Activated T-helper 2 cell treated with anti-CD3 and anti-CD28 coated beads, Interferon-gamma antibody, Interleukin-2, Interleukin-4, amounts not matched to agents 10 μg/mL and 5 μg/mL and 100 μg/mL, durations not matched to agents 14 hours and 24 hours and 36 hours (primary cell): ENCODE measurements around the gene NCF1. TPM values are rescaled to one million over a fixed set of nuclear protein-coding genes. Genes with fewer than 3 reads are reported as not detected.
"Not testable (repeated sequence)": the region's sequence is repeated elsewhere in the genome, so short reads cannot be mapped to it uniquely, and the experiment has no call there.

Experiments
- DNase-seq: peaks from one replicate; pipeline ENCODE4 v3.0.0; 2021; ENCODE audit warnings: low spot score
- H3K27ac Mint-ChIP-seq: one replicate; pipeline ENCODE4 v1.8.0; 2021; ENCODE audit warnings: mixed read lengths
- H3K27me3 Mint-ChIP-seq: one replicate; pipeline ENCODE4 v1.8.0; 2021; ENCODE audit warnings: low read depth, mixed read lengths
- H3K36me3 Mint-ChIP-seq: one replicate; pipeline ENCODE4 v1.8.0; 2021; ENCODE audit warnings: low read depth, mixed read lengths
- H3K4me1 Mint-ChIP-seq: one replicate; pipeline ENCODE4 v1.8.0; 2021; ENCODE audit warnings: low read depth, mixed read lengths
- H3K4me3 Mint-ChIP-seq: one replicate; pipeline ENCODE4 v1.8.0; 2021; ENCODE audit warnings: low read depth, mild to moderate bottlenecking, moderate library complexity, mixed read lengths
- H3K9me3 Mint-ChIP-seq: one replicate; pipeline ENCODE4 v1.8.0; 2021; ENCODE audit warnings: mixed read lengths
- intact Hi-C: fragments of 100-400 bp; cut with micrococcal nuclease; formaldehyde crosslinking; loops from one replicate; pipeline ENCODE4 v1.15.1; 2023
- total RNA-seq: library from RNA; stranded (reverse); gene quantifications from 2 replicates; pipeline ENCODE4 v1.2.3, GENCODE V29; 2022

NCF1 gene
- 0.52 and 0.90 TPM in 2 replicates for total RNA-seq

DNA sequence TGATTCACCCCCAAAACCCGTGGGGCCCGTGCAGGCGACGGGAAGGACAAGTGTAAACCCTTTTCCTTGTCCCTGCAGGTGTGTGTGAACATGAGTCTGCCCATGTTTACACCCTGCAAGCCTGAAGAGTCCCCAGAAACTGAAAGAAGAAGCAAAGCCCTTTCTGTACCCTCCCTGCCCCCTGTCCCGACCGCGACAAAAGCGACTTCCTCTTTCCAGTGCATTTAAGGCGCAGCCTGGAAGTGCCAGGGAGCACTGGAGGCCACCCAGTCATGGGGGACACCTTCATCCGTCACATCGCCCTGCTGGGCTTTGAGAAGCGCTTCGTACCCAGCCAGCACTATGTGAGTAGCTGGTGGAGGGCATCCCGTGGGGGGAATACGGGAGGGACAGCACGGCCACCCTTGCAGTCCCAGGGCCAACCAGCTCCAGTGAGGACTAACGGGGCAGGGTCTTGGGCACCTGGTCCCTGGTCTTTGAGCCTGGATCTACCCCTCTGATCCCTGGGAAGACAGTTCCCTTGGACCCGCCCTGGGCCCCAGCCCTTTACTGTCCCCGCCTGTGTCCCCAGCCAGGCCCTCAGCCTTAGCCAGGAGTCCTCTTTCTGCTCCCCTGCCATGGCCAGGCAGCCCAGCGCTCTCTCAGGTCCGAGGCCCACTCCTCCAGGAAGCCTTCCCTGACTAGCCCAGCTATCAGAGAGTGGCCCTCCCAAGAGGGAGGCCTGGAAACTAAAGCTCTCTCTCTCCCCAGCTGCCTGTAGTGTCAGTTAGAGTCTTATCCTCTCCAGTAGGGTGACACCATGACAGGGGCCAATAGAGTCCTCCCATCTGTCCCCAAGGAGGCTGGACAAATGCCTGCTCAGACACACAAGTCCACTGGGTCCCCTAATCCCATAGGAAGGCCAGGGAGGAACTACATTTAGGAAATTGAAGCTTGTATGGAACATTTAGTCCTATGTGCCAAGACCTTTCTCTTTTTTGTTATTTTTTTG, at the start of gene NCF1:
Gene NCF1, plus strand, starts transcription at position 252 of the 991 bp plus-strand sequence. Its CDS starts 21 bp downstream, at position 273.
- H3K27ac Mint-ChIP-seq, H3K4me3 Mint-ChIP-seq, H3K27me3 Mint-ChIP-seq, H3K9me3 Mint-ChIP-seq, DNase-seq, intact Hi-C loops, H3K4me1 Mint-ChIP-seq, H3K36me3 Mint-ChIP-seq: not testable (repeated sequence)

DNA sequence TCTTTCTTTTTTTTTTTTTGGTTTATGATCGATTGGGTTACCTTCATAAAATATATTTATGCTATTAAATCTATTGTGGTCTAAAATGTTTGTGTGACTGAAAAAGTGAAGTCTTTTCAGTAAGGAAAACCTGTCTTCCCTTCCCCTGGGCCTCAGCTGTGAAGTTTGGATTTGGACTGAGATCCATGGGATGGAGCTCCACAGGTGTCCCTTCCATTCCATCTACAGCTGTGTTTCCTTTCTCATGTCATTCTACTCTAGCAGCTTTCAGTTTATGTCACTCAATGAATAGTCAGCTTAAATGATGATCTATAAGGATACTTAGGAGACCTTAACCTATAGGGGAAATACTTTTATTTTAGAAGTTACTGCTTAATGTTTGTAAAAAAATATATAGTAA, 48.0 kb upstream of the NCF1 start:
- H3K27me3 Mint-ChIP-seq: no peaks in the 10 kb centered on the region
- peaks cover 2% of the 10 kb centered on the region for H3K4me1 Mint-ChIP-seq
- no peaks in the 10 kb centered on the region for H3K9me3 Mint-ChIP-seq
- H3K36me3 Mint-ChIP-seq: peaks cover 29% of the 10 kb centered on the region
- no peak overlapping the region for H3K27ac Mint-ChIP-seq
- intact Hi-C loops: no loop called here
- H3K4me3 Mint-ChIP-seq: no peak overlapping the region
- DNase-seq: no peak

DNA sequence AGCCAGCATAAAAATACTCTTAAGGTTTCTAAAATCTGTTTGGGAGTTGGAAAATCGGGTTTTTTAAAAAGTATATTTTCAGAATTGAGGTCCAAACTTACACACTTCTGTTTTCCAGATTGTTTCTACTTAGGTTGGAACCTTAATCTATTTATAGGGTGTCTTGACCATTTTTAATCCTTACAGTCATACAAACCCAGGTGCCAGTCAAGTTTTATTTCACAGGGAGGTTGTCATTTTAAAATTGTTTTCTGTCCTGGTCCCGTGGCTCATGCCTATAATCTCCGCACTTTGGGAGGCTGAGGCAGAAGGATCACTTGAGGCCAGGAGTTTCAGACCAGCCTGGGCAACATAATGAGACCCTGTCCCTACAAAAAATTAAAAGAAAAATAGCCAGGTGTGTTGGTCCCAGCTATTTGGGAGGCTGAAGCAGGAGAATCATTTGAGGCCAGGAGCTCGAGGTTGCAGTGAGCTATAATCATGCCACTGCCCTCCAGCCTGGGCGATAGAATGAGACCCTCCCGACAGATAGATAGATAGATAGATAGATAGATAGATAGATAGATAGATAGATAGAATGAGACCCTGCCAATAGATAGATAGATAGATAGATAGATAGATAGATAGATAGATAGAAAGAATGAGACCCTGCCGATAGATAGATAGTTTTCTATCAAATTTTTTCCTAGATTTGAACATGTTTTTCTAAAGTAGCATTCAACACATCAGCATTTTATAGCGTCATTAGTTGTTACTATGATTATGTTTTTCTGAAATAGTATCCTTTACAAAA, 47.3 kb upstream of the NCF1 start:
- Mint-ChIP-seq H3K36me3 (peaks cover 32% of the 10 kb centered on the region), H3K4me3 (no peak overlapping the region), H3K4me1 (peaks cover 2% of the 10 kb centered on the region), H3K27ac (no peak overlapping the region), H3K27me3 (no peaks in the 10 kb centered on the region), H3K9me3 (no peaks in the 10 kb centered on the region)
- intact Hi-C loops: no loop called here
- no peak for DNase-seq

DNA sequence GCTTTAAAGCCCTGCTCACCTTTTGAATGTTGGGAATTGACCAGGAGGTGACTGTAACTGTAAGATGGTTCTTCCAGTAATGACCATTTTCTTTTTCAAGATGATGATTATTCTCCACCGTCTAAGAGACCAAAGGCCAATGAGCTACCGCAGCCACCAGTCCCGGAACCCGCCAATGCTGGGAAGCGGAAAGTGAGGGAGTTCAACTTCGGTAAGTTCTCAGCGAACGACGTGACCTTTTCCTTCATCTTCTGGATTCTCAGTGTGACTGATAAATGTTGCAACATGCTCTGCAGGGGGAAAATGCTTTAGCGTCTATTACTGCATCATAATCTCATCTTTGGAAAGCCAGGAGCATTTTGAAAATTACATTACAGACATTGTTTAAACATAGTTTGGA, 45.1 kb upstream of the NCF1 start:
- H3K4me3 Mint-ChIP-seq, H3K9me3 Mint-ChIP-seq, H3K4me1 Mint-ChIP-seq, H3K27me3 Mint-ChIP-seq, H3K27ac Mint-ChIP-seq, DNase-seq, intact Hi-C loops: not testable (repeated sequence)
- peaks cover 17% of the 10 kb centered on the region for H3K36me3 Mint-ChIP-seq

DNA sequence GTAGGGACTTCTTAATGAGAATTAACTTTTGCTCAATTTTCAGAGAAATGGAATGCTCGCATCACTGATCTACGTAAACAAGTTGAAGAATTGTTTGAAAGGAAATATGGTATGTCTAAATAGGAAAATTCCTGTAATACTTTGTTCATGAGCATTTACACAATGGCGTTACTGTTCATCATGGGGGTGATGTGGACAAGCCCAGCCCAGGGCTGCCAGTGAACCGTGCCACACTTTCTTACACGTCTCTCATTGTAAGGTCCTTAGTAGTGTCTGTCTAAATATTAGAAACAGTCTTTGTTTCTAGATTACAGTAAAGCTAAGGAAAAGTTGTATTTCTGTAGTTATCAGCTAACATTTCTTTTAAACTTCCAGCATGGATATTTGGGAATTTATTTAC, 43.6 kb upstream of the NCF1 start:
- DNase-seq, H3K4me3 Mint-ChIP-seq, H3K27me3 Mint-ChIP-seq, H3K4me1 Mint-ChIP-seq, H3K27ac Mint-ChIP-seq, H3K9me3 Mint-ChIP-seq, intact Hi-C loops: not testable (repeated sequence)
- peaks cover 14% of the 10 kb centered on the region for H3K36me3 Mint-ChIP-seq

DNA sequence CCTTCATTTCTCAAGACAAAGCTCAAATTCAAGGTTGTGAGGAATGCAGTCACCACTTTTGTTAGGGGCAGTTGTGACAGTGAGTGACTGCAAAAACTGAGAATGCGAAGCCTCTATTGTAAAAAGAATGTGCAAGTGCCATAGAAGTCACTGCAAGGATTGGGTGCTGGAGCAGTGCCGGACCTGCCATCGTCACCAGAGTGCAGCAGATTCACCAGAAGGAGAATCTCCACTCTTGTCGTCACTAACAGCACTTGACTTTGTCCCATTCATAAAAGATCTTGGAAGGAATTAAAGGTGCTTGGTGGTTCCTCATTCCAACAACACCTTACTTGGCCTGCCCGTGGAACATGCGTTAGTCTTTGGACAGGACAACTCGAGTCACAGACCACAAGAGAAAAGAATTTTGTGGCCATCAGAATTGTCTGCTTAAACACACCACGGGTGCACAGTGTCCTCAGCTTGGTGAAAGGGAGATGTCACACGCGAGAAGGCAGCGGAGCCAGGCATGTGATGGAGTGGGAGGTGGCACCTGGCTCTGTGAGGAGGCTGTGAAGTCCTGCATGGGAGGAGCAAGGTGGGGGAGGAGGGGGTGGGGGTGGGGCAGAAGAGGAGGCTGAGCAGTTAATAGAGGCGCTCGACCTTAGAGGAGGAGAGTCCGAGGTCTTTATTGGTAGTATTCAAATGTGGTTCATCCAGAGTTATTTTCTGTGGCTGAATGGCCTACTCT, 33.7 kb upstream of the NCF1 start:
- H3K36me3 Mint-ChIP-seq, H3K4me3 Mint-ChIP-seq, H3K27ac Mint-ChIP-seq, intact Hi-C loops, H3K9me3 Mint-ChIP-seq, H3K4me1 Mint-ChIP-seq, DNase-seq, H3K27me3 Mint-ChIP-seq: not testable (repeated sequence)

DNA sequence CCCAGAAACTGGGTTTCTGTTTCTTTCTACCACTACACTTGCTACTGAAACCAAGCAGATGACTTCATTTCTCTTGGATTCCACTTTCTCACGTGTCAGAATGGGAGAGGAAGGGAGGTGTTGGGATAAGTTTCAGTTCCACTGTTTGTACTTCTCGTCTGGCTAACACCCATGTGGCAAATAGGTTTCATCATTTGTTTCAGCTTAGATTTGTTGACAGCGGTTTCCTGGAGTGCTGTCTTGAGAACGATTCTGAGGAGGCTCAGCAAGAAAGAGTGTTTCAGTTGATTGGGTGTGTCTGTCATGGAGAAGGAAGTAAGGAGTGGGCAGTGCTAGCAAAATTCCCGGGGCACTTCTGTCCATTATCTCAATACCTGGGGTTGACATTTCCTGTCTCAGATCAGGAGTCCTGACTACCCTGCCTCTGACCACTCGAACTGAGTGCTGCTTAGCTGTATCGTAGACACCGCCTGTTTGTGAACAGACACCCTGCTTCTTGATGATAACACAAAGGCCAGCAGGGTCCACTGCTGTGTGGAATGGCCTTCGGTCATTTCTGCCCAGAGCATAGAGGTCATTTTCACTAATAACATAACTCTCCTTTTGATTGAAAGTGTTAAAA, 29.8 kb upstream of the NCF1 start:
- H3K27ac Mint-ChIP-seq, H3K27me3 Mint-ChIP-seq, intact Hi-C loops, H3K36me3 Mint-ChIP-seq, H3K9me3 Mint-ChIP-seq, DNase-seq, H3K4me3 Mint-ChIP-seq, H3K4me1 Mint-ChIP-seq: not testable (repeated sequence)

DNA sequence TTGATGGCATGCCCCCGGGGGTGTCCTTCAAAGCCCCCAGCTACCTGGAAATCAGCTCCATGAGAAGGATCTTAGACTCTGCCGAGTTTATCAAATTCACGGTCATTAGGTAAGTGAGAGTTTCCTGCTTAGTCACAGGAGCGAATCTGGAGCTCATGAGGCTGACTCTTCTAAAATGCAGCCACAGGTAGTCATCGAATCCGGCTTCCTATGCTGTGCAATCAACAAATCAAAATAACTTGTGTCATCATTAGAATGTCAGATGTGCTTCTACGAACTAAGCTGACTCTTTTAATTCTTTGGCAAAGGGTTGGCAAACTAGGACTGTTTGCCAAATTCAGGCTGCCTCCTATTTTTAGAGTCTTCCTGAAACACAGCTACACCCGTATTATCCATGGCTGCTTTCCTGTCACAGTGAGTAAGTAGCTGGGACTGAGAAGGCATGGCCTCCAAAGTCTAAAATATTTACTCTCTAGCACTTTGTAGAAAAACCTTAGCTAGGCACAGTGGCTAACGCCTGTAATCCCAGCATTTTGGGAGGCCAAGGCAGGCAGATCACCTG, 19.8 kb upstream of the NCF1 start:
- DNase-seq, H3K9me3 Mint-ChIP-seq, H3K27ac Mint-ChIP-seq, H3K36me3 Mint-ChIP-seq, intact Hi-C loops, H3K27me3 Mint-ChIP-seq, H3K4me1 Mint-ChIP-seq, H3K4me3 Mint-ChIP-seq: not testable (repeated sequence)

DNA sequence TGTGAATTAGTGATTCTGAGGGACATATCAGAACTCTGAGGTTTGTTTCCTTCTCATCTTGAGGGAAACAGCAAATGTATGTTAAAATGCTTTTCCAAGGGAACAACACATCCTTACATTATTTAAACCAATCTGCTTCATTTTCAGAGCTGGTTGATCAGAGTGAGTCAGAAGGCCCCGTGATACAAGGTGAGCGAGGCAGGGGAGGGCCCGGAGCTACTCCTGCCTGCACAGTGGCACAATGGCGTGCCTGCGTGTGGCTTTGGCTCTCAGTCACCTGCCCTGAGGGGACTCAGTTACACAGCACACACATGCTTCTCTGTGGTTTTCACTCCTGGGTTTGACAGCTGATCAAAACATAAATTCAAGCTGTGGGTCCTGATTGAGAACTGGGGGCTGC, 17.1 kb upstream of the NCF1 start:
- DNase-seq, H3K4me3 Mint-ChIP-seq, intact Hi-C loops, H3K4me1 Mint-ChIP-seq, H3K36me3 Mint-ChIP-seq, H3K27me3 Mint-ChIP-seq, H3K9me3 Mint-ChIP-seq, H3K27ac Mint-ChIP-seq: not testable (repeated sequence)

DNA sequence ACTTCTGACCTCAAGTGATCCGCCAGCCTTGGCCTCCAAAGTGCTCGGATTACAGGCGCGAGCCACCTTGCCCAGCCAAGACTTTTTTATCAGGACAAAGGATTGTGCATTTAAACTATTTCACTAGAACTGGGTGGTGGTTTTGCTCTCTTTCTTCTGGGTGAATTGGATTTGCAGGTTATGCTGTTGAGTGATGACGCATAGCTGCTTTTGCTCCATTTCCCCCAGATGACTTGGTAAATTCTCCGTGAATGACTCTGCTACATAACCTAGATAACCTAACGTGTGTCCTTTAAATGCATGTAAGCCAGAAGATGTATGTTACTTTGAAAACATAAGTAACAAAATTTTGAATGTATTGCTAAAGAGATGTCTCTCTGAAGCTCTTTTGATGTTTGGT, 15.5 kb upstream of the NCF1 start:
- H3K4me3 Mint-ChIP-seq, H3K27me3 Mint-ChIP-seq, H3K36me3 Mint-ChIP-seq, DNase-seq, H3K4me1 Mint-ChIP-seq, H3K9me3 Mint-ChIP-seq, H3K27ac Mint-ChIP-seq, intact Hi-C loops: not testable (repeated sequence)

DNA sequence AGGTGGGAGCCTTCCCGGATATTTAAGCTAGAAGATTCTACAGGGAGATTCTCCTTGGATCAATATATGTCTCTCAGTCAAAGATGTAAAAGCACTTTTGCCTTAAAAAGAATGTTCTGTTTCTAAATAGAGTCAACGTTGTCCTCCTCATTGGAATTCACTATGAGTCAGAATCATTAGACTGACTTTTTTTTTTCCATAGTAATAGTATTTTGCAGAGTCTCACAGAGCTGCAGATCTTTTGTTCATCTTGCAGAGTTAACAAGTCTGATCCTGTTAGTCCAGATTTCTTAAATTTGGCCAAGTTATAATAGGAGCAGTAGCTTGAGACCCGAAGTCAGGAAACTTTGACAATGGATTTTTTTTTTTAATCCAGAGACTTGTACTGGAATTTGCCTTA, 14.8 kb upstream of the NCF1 start:
- H3K27ac Mint-ChIP-seq, H3K36me3 Mint-ChIP-seq, intact Hi-C loops, H3K4me3 Mint-ChIP-seq, H3K27me3 Mint-ChIP-seq, H3K9me3 Mint-ChIP-seq, H3K4me1 Mint-ChIP-seq, DNase-seq: not testable (repeated sequence)

DNA sequence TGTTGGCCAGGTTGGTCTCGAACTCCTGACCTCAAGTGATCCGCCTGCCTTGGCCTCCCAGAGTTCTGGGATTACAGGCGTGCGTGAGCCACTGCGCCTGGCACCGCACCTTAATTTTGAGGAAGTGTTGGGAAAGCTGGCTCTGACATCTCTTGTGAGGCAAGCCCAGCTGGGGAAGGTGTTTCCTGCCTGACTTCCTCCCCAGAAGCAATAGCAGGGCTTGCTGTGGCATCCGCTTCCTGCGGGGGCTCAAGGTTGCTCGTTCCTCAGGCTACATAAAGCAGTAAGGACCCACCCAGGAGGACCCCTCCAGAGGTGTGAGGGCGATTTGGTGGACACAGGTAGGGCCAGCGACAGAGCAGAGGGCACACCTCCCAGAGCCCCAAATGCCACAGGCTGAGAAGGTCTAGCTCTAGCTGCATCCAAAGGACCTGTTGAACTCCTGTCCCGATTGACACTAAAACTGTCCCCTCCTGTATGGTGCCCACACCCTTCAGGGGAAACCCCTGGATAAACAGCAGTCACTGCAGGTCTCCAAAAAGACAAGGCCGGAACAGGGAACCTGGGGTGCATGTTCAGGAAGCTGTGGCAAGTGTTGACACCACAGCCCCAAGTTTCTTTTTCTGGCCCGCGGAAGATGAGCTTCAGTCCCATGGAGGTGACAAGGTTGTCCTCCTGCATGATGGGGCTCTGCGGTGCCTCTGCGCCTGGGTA, 8.4 kb upstream of the NCF1 start:
- H3K36me3 Mint-ChIP-seq, H3K4me1 Mint-ChIP-seq, intact Hi-C loops, H3K9me3 Mint-ChIP-seq, H3K27me3 Mint-ChIP-seq, H3K4me3 Mint-ChIP-seq, DNase-seq, H3K27ac Mint-ChIP-seq: not testable (repeated sequence)
